Measurements from ENCODE around the gene AGBL3.
A peak's percentile ranks its signal among the peaks of the same experiment; 100 is the strongest.

The AGBL3 gene

GRCh38 chr7:135181261-135181928, 195.1 kb downstream of the AGBL3 start:
- POLR2A ChIA-PET: interaction anchor here (0.6 kb wide), 1 partner anchor 586 kb away, joined by 3 read pairs; no protein-coding TSS in a partner anchor
- Histone ChIP-seq H3K36me3 (ENCODE audit: control insufficient read depth in 4 of 4, insufficient read depth in 4 of 4, low read length in 3 of 4) (peaks cover 11 to 60% (median 35%) of the 10 kb centered on the region in 4 experiments), H3K27ac (ENCODE audit: insufficient read depth in 1 of 2, low read depth in 1 of 2, low read length in 2 of 2, poor library complexity in 1 of 2, severe bottlenecking in 2 of 2) (no peak overlapping the region), H3K4me1 (ENCODE audit: control extremely low read depth in 1 of 4, control insufficient read depth in 4 of 4, insufficient read depth in 4 of 4, low read length in 3 of 4) (peaks cover 0 to 6% (median 0%) of the 10 kb centered on the region in 4 experiments), H3K9me3 (ENCODE audit: control extremely low read depth in 1 of 5, control insufficient read depth in 4 of 5, insufficient read depth in 2 of 5, low read depth in 1 of 5, low read length in 4 of 5) (peaks cover 3 to 39% (median 26%) of the 10 kb centered on the region in 5 experiments), H3K4me3 (ENCODE audit: control insufficient read depth in 1 of 7, extremely low read depth in 1 of 7, insufficient read depth in 4 of 7, low read depth in 2 of 7, low read length in 6 of 7) (no peak overlapping the region), H3K27me3 (replicated peaks in 2 of 5; ENCODE audit: control insufficient read depth in 4 of 5, insufficient read depth in 5 of 5, low read length in 4 of 5) (no peaks in the 10 kb centered on the region)
- 90% methylated on average over 2 of the region's 3 CpGs for WGBS (ENCODE audit: insufficient coverage)
- CTCF ChIA-PET: interaction anchor here (0.8 to 1.4 kb wide), 6 partner anchors 8 to 194 kb away, joined by 3 to 4 read pairs (median 3); partner anchors contain the start of gene TMEM140
- DNase-seq: peak in 1 of 3 donors; percentile 22

- H3K4me3 ChIP-seq (ENCODE audit: control insufficient read depth in 1 of 7, extremely low read depth in 1 of 7, insufficient read depth in 4 of 7, low read depth in 2 of 7, low read length in 6 of 7): no peak overlapping the region
- peaks cover 11 to 68% (median 42%) of the 10 kb centered on the region in 4 experiments for H3K36me3 ChIP-seq (ENCODE audit: control insufficient read depth in 4 of 4, insufficient read depth in 4 of 4, low read length in 3 of 4)
- no peak for DNase-seq
- WGBS (ENCODE audit: insufficient coverage): 97% methylated on average over 29 of the region's 31 CpGs
- ChIA-PET POLR2A (no interaction called here), CTCF (interaction anchor here (0.7 to 1.4 kb wide), 2 partner anchors 11 to 24 kb away, joined by 3 to 4 read pairs; no protein-coding TSS in a partner anchor)
- H3K9me3 ChIP-seq (ENCODE audit: control extremely low read depth in 1 of 5, control insufficient read depth in 4 of 5, insufficient read depth in 2 of 5, low read depth in 1 of 5, low read length in 4 of 5): peaks cover 3 to 39% (median 26%) of the 10 kb centered on the region in 5 experiments
- no peak overlapping the region for H3K27ac ChIP-seq (ENCODE audit: insufficient read depth in 1 of 2, low read depth in 1 of 2, low read length in 2 of 2, poor library complexity in 1 of 2, severe bottlenecking in 2 of 2)
- H3K4me1 ChIP-seq (ENCODE audit: control extremely low read depth in 1 of 4, control insufficient read depth in 4 of 4, insufficient read depth in 4 of 4, low read length in 3 of 4): peaks cover 0 to 6% (median 0%) of the 10 kb centered on the region in 4 experiments
- H3K27me3 ChIP-seq (replicated peaks in 2 of 5; ENCODE audit: control insufficient read depth in 4 of 5, insufficient read depth in 5 of 5, low read length in 4 of 5): no peaks in the 10 kb centered on the region
Measured at GRCh38 chr7:135181929-135182678, 195.8 kb downstream of the AGBL3 start.

GRCh38 chr7:135183478-135183877, 197.2 kb downstream of the AGBL3 start:
- CTCF ChIA-PET: interaction anchor here (1.4 kb wide), 1 partner anchor 197 kb away, joined by 3 read pairs; the partner anchor contains the start of gene AGBL3
- H3K36me3 ChIP-seq (ENCODE audit: control insufficient read depth in 4 of 4, insufficient read depth in 4 of 4, low read length in 3 of 4): peaks cover 11 to 81% (median 52%) of the 10 kb centered on the region in 4 experiments
- H3K27ac ChIP-seq (ENCODE audit: insufficient read depth in 1 of 2, low read depth in 1 of 2, low read length in 2 of 2, poor library complexity in 1 of 2, severe bottlenecking in 2 of 2): no peak overlapping the region
- DNase-seq: no peak
- H3K4me1 ChIP-seq (ENCODE audit: control extremely low read depth in 1 of 4, control insufficient read depth in 4 of 4, insufficient read depth in 4 of 4, low read length in 3 of 4): peaks cover 0 to 6% (median 0%) of the 10 kb centered on the region in 4 experiments
- WGBS (ENCODE audit: insufficient coverage): 96% methylated on average over 6 of the region's 7 CpGs
- POLR2A ChIA-PET: no interaction called here
- no peak overlapping the region for H3K4me3 ChIP-seq (ENCODE audit: control insufficient read depth in 1 of 7, extremely low read depth in 1 of 7, insufficient read depth in 4 of 7, low read depth in 2 of 7, low read length in 6 of 7)
- peaks cover 3 to 39% (median 26%) of the 10 kb centered on the region in 5 experiments for H3K9me3 ChIP-seq (ENCODE audit: control extremely low read depth in 1 of 5, control insufficient read depth in 4 of 5, insufficient read depth in 2 of 5, low read depth in 1 of 5, low read length in 4 of 5)
- no peaks in the 10 kb centered on the region for H3K27me3 ChIP-seq (replicated peaks in 2 of 5; ENCODE audit: control insufficient read depth in 4 of 5, insufficient read depth in 5 of 5, low read length in 4 of 5)

GRCh38 chr7:135184254-135184841, 198.0 kb downstream of the AGBL3 start:
- Histone ChIP-seq H3K4me1 (ENCODE audit: control extremely low read depth in 1 of 4, control insufficient read depth in 4 of 4, insufficient read depth in 4 of 4, low read length in 3 of 4) (peaks cover 0 to 6% (median 0%) of the 10 kb centered on the region in 4 experiments), H3K27me3 (replicated peaks in 2 of 5; ENCODE audit: control insufficient read depth in 4 of 5, insufficient read depth in 5 of 5, low read length in 4 of 5) (no peaks in the 10 kb centered on the region), H3K36me3 (ENCODE audit: control insufficient read depth in 4 of 4, insufficient read depth in 4 of 4, low read length in 3 of 4) (peaks cover 11 to 90% (median 58%) of the 10 kb centered on the region in 4 experiments), H3K9me3 (ENCODE audit: control extremely low read depth in 1 of 5, control insufficient read depth in 4 of 5, insufficient read depth in 2 of 5, low read depth in 1 of 5, low read length in 4 of 5) (peaks cover 3 to 39% (median 26%) of the 10 kb centered on the region in 5 experiments), H3K27ac (ENCODE audit: insufficient read depth in 1 of 2, low read depth in 1 of 2, low read length in 2 of 2, poor library complexity in 1 of 2, severe bottlenecking in 2 of 2) (no peak overlapping the region), H3K4me3 (ENCODE audit: control insufficient read depth in 1 of 7, extremely low read depth in 1 of 7, insufficient read depth in 4 of 7, low read depth in 2 of 7, low read length in 6 of 7) (no peak overlapping the region)
- DNase-seq: no peak
- CTCF ChIA-PET: interaction anchor here (0.9 to 1.8 kb wide), 4 partner anchors 8 to 198 kb away, joined by 3 read pairs; partner anchors contain the start of gene AGBL3
- WGBS (ENCODE audit: insufficient coverage): 94% methylated on average over 3 of the region's 5 CpGs
- POLR2A ChIA-PET: interaction anchor here (0.6 kb wide), 1 partner anchor 197 kb away, joined by 4 read pairs; no protein-coding TSS in a partner anchor
